ENCODE data around the gene EXOG.

GRCh38 chr3:38566215-38566528, 70.0 kb downstream of the EXOG start:
- TF ChIP-seq, protein P1, sequence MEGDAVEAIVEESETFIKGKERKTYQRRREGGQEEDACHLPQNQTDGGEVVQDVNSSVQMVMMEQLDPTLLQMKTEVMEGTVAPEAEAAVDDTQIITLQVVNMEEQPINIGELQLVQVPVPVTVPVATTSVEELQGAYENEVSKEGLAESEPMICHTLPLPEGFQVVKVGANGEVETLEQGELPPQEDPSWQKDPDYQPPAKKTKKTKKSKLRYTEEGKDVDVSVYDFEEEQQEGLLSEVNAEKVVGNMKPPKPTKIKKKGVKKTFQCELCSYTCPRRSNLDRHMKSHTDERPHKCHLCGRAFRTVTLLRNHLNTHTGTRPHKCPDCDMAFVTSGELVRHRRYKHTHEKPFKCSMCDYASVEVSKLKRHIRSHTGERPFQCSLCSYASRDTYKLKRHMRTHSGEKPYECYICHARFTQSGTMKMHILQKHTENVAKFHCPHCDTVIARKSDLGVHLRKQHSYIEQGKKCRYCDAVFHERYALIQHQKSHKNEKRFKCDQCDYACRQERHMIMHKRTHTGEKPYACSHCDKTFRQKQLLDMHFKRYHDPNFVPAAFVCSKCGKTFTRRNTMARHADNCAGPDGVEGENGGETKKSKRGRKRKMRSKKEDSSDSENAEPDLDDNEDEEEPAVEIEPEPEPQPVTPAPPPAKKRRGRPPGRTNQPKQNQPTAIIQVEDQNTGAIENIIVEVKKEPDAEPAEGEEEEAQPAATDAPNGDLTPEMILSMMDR (IDR thresholded peaks at IDR 0.05): no peak
- TF ChIP-seq POLR2A (IDR thresholded peaks at IDR 0.05): no peak
